CD4-positive, CD25-positive, alpha-beta regulatory T cell (primary cell): ENCODE results near the gene SLC5A5. TPM values are rescaled to one million over a fixed set of nuclear protein-coding genes. Genes with fewer than 3 reads are reported as not detected.
A peak's percentile ranks its signal among the peaks of the same experiment; 100 is the strongest.

Source experiments
- ATAC-seq, 2 donors: fragments of 150-1000 bp; cut with Tn5 transposase; one replicate each; pipeline ENCODE4 v1.10.0; 2021; ENCODE audit warnings: low read depth in 2 of 2, moderate number of reproducible peaks in 2 of 2, moderate library complexity in 1 of 2
- DNase-seq, 3 donors: peaks; one replicate each; pipeline versions ENCODE4 v3.0.0 to v3.0.0-alpha.2; 2012 to 2022; ENCODE audit warnings: mixed read lengths in 1 of 3
- H3K27ac ChIP-seq: one replicate; pipeline ENCODE4 v1.7.0; 2013; ENCODE audit warnings: mild to moderate bottlenecking, low read length; ENCODE audit not compliant: insufficient read depth, poor library complexity, severe bottlenecking
- H3K27me3 ChIP-seq: one replicate; pipeline ENCODE4 v1.7.0; 2013; ENCODE audit warnings: low read length; ENCODE audit not compliant: control insufficient read depth, insufficient read depth
- H3K36me3 ChIP-seq: one replicate; pipeline ENCODE4 v1.7.0; 2013; ENCODE audit warnings: mild to moderate bottlenecking, low read length, moderate library complexity; ENCODE audit not compliant: control insufficient read depth, insufficient read depth
- H3K4me1 ChIP-seq: 2 replicates; pipeline ENCODE4 v1.7.0; 2013; ENCODE audit warnings: mild to moderate bottlenecking, low read length; ENCODE audit not compliant: insufficient read depth, control insufficient read depth, poor library complexity, severe bottlenecking
- H3K4me3 ChIP-seq: one replicate; pipeline ENCODE4 v1.7.0; 2013; ENCODE audit warnings: low read depth, mild to moderate bottlenecking, low read length, moderate library complexity
- H3K9me3 ChIP-seq, 2 experiments: 1 replicate in 1 of 2; 2 replicates in 1 of 2; pipeline ENCODE4 v1.7.0; 2013; ENCODE audit warnings: low read length in 2 of 2, mild to moderate bottlenecking in 1 of 2, moderate library complexity in 1 of 2; ENCODE audit not compliant: control insufficient read depth in 2 of 2
- H3K27ac Mint-ChIP-seq, 3 donors: one replicate each; pipeline ENCODE4 v1.8.0; 2020 to 2022; ENCODE audit warnings: mild to moderate bottlenecking in 3 of 3, mixed read lengths in 3 of 3, moderate library complexity in 2 of 3
- H3K27me3 Mint-ChIP-seq: one replicate; pipeline ENCODE4 v1.8.0; 2022; ENCODE audit warnings: mild to moderate bottlenecking, mixed read lengths
- H3K36me3 Mint-ChIP-seq: one replicate; pipeline ENCODE4 v1.8.0; 2020; ENCODE audit warnings: mixed read lengths
- H3K4me1 Mint-ChIP-seq, 4 donors: one replicate each; pipeline ENCODE4 v1.8.0; 2020 to 2022; ENCODE audit warnings: mixed read lengths in 4 of 4, mild to moderate bottlenecking in 1 of 4
- H3K4me3 Mint-ChIP-seq, 4 donors: one replicate each; pipeline ENCODE4 v1.8.0; 2020 to 2022; ENCODE audit warnings: mild to moderate bottlenecking in 4 of 4, mixed read lengths in 4 of 4, moderate library complexity in 3 of 4
- H3K9me3 Mint-ChIP-seq, 7 donors: one replicate each; pipeline ENCODE4 v1.8.0; 2020 to 2022; ENCODE audit warnings: mixed read lengths in 7 of 7, mild to moderate bottlenecking in 3 of 7, moderate library complexity in 2 of 7
- polyA plus RNA-seq, 4 donors: library from polyadenylated mRNA; unstranded; fragments of 300-500 nt; fragmentation: Illumina TruSeq; gene quantifications; one replicate each; pipeline ENCODE4 v1.2.3, GENCODE V29; 2021
- total RNA-seq: library from RNA; stranded (reverse); gene quantifications from one replicate; pipeline ENCODE4 v1.2.3, GENCODE V29; 2022

The SLC5A5 gene
- total and polyA plus RNA-seq, 5 donors from 2014 or later: 0.76 to 1.8 (median 1.2) TPM

DNA sequence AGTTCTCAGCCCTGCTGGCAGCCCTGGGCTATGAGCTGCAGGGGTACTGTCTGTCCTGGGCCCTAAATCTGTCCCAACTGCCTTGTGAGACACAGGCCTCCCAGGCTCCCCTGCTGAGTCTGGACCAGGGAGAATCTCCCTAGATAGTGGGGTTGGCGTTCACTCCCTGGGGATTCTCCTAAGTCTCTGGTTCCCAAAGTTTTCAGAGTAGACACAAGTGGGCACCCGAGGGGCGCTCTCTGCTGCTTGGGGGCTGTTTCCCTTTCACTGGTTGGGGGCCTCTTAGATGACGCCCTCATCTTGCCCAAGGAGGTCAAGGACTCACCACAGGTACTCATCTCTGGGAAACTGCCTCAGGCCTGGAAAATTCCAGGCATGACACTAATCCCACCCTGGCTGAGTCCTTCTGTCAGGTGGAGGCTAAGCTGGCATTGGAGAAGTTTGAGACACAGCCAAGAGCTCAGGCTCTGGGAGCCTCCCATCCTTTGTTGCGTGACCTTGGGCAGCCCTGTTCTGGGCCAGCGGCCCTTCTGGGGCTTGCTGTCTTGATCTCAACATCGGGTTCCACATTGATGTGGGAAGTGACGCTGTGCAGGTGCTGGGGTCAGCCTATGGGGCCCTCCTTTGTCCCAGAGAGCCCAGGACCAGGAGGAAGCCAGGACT is 8.1 kb upstream of the SLC5A5 start:
- Mint-ChIP-seq H3K36me3 (peaks cover 17% of the 10 kb centered on the region), H3K27me3 (no peaks in the 10 kb centered on the region), H3K9me3 (peaks cover 0 to 2% (median 0%) of the 10 kb centered on the region in 7 donors), H3K27ac (peak overlapping the region in 1 of 3 donors; percentile 65), H3K4me3 (peak overlapping the region in 2 of 4 donors; percentile 8 to 41), H3K4me1 (peaks cover 6 to 42% (median 14%) of the 10 kb centered on the region in 4 donors)
- Histone ChIP-seq H3K4me3 (no peak overlapping the region), H3K9me3 (no peaks in the 10 kb centered on the region), H3K27ac (no peak overlapping the region), H3K4me1 (peaks cover 21% of the 10 kb centered on the region), H3K36me3 (peaks cover 31% of the 10 kb centered on the region), H3K27me3 (no peaks in the 10 kb centered on the region)
- no peak for DNase-seq
- no peak for ATAC-seq

DNA sequence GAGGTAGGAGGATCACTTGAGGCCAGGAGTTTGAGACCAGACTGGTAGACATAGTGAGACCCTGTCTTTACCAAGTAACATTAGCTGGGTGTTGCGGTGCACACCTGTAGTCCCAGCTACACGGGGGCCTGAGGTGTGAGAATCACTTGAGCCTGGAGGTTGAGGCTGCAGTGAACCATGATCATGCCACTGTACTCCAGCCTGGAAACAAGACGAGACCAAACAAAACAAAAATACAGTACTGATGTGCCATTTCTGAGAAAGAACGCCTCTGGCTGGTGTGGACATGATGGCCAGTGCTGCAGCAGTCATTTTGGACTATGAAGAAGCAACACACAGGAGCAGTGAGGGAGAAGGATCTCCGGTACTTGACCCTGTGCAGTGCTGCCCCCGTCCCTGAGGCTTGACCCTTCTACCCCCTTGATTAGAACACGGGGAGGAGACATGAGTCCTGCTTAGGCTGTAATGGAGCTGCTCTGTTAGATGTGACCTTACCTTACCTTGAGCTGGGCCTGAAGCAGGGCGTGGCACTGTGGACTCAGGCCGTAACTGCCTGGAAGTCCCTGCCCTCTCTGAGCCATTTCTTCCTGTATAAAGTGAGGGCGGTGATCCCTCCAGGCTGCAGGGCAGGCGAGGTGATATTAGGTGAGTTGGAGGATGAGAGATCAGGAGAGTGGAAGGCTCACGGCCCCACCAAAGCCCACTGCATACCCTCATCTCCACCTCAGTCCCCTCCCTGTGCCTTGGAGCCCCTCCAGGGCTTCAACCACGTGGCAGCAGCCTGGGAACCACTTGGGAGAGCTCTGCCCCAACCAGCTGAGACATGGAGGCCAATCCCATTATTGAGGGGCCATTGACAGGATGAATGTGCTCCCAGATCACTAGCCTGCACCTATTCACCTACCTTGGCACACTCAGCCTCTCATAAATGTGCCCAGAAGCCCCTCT is 6.1 kb upstream of the SLC5A5 start:
- no peak for DNase-seq

DNA sequence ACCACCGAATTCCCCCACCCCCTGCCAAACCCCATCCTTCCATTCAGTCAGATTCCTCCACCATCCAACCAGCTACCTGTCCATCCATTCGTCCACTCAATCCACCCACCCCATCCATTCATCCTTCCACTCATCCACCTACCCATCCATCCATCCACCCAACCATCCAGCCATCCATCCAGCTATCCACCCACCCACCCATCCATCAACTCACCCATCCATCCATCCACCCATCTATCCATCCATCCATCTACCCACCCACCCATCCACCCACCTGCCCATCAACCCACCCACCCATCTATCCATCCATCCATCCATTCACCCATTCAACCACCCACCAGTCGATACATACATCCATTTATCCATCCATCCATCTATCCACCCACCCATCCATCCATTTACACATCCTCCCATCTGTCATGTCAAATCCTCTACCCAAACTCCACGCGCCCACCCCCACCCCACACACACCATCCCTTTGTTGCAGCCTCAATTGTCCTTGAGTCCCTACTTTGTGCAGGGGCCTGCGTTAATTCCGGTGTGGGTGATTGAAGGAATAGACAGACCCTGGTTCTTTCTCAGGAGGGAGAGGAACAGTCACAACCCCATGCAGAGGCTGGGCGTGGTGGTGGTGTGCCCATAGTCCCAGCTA is 5.3 kb upstream of the SLC5A5 start:
- Histone ChIP-seq H3K27me3 (no peaks in the 10 kb centered on the region), H3K27ac (no peak overlapping the region), H3K9me3 (no peaks in the 10 kb centered on the region), H3K36me3 (peaks cover 30% of the 10 kb centered on the region), H3K4me3 (no peak overlapping the region), H3K4me1 (peaks cover 14% of the 10 kb centered on the region)
- peaks cover 0 to 2% (median 0%) of the 10 kb centered on the region in 7 donors for H3K9me3 Mint-ChIP-seq
- H3K27ac Mint-ChIP-seq: peak overlapping the region in 1 of 3 donors; percentile 56
- no peak for ATAC-seq
- H3K27me3 Mint-ChIP-seq: no peaks in the 10 kb centered on the region
- peaks cover 0 to 32% (median 7%) of the 10 kb centered on the region in 4 donors for H3K4me1 Mint-ChIP-seq
- peaks cover 7% of the 10 kb centered on the region for H3K36me3 Mint-ChIP-seq
- no peak overlapping the region for H3K4me3 Mint-ChIP-seq
- no peak for DNase-seq

More for the DNA sequence above, 6.1 kb upstream of the SLC5A5 start:
- Histone ChIP-seq H3K4me1 (peaks cover 15% of the 10 kb centered on the region), H3K4me3 (no peak overlapping the region), H3K27ac (no peak overlapping the region), H3K9me3 (no peaks in the 10 kb centered on the region), H3K36me3 (peaks cover 31% of the 10 kb centered on the region), H3K27me3 (no peaks in the 10 kb centered on the region)
- Mint-ChIP-seq H3K27me3 (no peaks in the 10 kb centered on the region), H3K27ac (peak overlapping the region; percentile 46 to 76 (median 62)), H3K9me3 (peaks cover 0 to 2% (median 0%) of the 10 kb centered on the region in 7 donors), H3K36me3 (peaks cover 9% of the 10 kb centered on the region), H3K4me3 (peak overlapping the region in 2 of 4 donors; percentile 28 to 59), H3K4me1 (peaks cover 0 to 33% (median 8%) of the 10 kb centered on the region in 4 donors)
- peak in 1 of 2 donors; percentile 19 for ATAC-seq

DNA sequence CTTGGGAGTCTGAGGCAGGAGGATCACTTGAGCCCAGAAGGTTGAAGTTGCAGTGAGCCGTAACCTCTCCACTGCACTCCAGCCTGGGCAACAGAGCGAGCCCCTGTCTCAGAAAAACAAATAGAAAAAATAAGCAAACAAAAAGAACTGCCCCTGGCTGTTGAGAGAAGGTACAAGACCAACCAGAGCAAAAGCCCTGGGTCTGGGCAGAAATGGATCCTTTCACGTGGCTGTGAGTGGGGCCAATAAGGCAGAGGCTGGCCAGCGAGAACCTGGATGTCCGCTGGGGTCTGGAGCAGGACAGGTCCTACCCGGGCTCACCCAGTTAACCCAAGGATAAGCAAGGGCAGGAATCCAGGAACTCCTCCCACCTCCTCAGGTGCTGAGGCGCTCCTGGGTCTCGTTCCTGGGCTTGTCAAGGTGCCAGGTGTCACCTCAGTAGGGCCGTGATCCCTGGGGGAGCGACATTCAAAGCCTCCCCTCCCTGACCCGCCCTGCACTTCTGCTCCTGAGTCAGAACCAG is 4.7 kb upstream of the SLC5A5 start:
- Histone ChIP-seq H3K27ac (no peak overlapping the region), H3K27me3 (no peaks in the 10 kb centered on the region), H3K4me1 (peaks cover 12% of the 10 kb centered on the region), H3K9me3 (no peaks in the 10 kb centered on the region), H3K36me3 (peaks cover 26% of the 10 kb centered on the region), H3K4me3 (no peak overlapping the region)
- Mint-ChIP-seq H3K4me1 (peaks cover 0 to 28% (median 4%) of the 10 kb centered on the region in 4 donors), H3K9me3 (peaks cover 0 to 2% (median 0%) of the 10 kb centered on the region in 7 donors), H3K36me3 (peaks cover 7% of the 10 kb centered on the region), H3K27me3 (no peaks in the 10 kb centered on the region), H3K4me3 (no peak overlapping the region), H3K27ac (no peak overlapping the region)
- DNase-seq: no peak
- no peak for ATAC-seq

GRCh38 chr19:17868669-17869068 is 3.1 kb upstream of the SLC5A5 start:
- Histone ChIP-seq H3K4me1 (peaks cover 28% of the 10 kb centered on the region), H3K36me3 (peaks cover 9% of the 10 kb centered on the region), H3K4me3 (no peak overlapping the region), H3K27me3 (no peaks in the 10 kb centered on the region), H3K27ac (no peak overlapping the region), H3K9me3 (no peaks in the 10 kb centered on the region)
- peak overlapping the region in 2 of 4 donors; percentile 35 to 43 for H3K4me3 Mint-ChIP-seq
- H3K27me3 Mint-ChIP-seq: no peaks in the 10 kb centered on the region
- H3K27ac Mint-ChIP-seq: no peak overlapping the region
- H3K36me3 Mint-ChIP-seq: peaks cover 5% of the 10 kb centered on the region
- ATAC-seq (no peak), DNase-seq (no peak)
- H3K9me3 Mint-ChIP-seq: peaks cover 0 to 2% (median 0%) of the 10 kb centered on the region in 7 donors
- peaks cover 0 to 30% (median 4%) of the 10 kb centered on the region in 4 donors for H3K4me1 Mint-ChIP-seq

DNA sequence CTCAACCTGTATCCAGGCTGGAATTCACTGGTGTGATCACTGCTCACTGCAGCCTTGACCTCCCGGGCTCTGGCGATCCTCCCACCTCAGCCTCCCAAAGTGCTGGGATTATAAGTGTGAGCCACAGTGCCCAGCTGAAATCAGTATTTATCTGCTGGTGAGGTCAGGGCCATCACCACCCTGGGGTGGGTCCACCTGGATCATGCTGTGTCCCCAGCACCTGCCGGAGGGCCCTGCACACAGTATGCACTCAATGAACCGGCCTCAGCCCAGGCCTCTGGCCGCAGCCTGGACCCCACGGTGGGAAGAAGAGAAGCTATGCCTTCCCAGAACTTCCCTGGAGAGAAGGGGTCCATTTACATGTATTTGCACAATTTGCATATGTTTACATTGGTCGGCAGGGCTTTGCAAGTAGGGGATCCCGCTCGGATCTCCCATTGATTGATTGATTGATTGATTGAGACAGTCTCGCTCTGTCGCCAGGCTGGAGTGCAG is 2.6 kb upstream of the SLC5A5 start:
- H3K36me3 Mint-ChIP-seq: peaks cover 3% of the 10 kb centered on the region
- ATAC-seq: no peak

More for the DNA sequence above, 2.6 kb upstream of the SLC5A5 start:
- Histone ChIP-seq H3K4me3 (no peak overlapping the region), H3K27ac (no peak overlapping the region), H3K27me3 (no peaks in the 10 kb centered on the region), H3K36me3 (peaks cover 5% of the 10 kb centered on the region), H3K4me1 (peaks cover 31% of the 10 kb centered on the region), H3K9me3 (no peaks in the 10 kb centered on the region)
- DNase-seq: no peak
- no peaks in the 10 kb centered on the region for H3K27me3 Mint-ChIP-seq
- peaks cover 0 to 32% (median 6%) of the 10 kb centered on the region in 4 donors for H3K4me1 Mint-ChIP-seq
- H3K9me3 Mint-ChIP-seq: peaks cover 0 to 2% (median 0%) of the 10 kb centered on the region in 7 donors
- peak overlapping the region in 1 of 4 donors; percentile 43 for H3K4me3 Mint-ChIP-seq
- no peak overlapping the region for H3K27ac Mint-ChIP-seq
